ELF-1 (cell line): Measurements from ENCODE around the gene TRIM38.

ENCODE experiments used
- DNase-seq: peaks from one replicate; pipeline ENCODE4 v3.0.0-alpha.2; 2016; ENCODE audit warnings: low read depth, low spot score

Gene TRIM38

DNA sequence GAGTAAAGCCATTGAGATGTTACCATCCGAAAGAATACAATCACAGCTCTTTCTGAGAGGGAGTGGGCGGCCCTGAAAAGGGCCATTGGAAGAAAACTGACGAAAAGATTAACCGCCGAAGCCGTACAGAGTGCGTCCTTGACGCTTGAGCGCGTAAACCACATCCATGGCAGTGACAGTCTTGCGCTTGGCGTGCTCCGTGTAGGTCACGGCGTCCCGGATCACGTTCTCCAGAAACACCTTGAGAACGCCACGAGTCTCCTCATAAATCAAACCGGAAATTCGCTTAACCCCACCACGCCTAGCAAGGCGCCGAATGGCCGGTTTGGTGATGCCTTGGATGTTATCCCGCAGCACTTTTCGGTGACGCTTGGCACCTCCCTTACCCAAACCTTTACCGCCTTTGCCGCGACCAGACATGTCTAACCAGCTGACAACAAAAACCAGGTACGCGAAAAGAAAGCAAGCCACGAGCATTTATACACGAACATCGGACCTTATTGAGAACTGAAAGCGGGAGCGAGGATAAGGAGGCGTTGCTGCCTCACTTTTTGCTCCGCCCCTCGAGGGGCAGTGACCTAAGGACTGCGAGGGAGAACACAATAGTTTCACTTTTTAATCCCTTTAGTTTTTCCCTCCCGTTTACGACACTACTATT lies 64.4 kb downstream of the TRIM38 start:
- peak; percentile 96 for DNase-seq

DNA sequence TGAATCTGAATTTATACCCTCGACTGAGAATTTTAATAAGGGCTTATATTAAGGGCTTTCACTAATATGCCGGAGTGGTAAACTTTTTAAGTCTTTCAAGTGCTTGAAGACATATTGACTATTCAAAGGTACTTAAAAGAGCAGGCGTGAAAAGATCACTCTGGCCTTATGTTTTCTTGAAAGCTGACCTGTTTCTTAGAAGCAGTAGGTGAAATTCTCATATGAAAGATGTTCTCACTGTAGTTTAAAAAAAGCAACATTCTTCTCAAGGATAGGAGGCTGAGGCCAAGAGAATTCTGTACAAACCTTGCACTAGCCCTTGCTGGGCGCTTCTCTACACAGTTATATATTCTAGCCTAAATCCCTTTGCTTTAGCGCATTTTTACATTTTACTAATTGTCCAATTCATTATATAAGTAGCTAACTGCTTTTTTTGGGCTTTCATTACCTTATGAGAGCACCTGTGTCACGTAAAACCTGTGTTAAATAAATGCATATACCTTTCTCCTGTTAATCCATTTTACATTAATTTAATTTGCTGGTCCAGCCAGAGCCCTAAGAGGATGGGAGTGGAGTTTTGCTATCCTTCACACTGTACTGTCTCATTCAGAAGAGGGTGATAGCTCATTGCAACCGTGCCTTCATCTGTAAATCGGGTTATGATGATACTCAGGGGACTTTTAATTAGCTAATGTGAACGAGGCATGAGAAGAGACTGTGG lies 65.0 kb downstream of the TRIM38 start:
- no peak for DNase-seq

DNA sequence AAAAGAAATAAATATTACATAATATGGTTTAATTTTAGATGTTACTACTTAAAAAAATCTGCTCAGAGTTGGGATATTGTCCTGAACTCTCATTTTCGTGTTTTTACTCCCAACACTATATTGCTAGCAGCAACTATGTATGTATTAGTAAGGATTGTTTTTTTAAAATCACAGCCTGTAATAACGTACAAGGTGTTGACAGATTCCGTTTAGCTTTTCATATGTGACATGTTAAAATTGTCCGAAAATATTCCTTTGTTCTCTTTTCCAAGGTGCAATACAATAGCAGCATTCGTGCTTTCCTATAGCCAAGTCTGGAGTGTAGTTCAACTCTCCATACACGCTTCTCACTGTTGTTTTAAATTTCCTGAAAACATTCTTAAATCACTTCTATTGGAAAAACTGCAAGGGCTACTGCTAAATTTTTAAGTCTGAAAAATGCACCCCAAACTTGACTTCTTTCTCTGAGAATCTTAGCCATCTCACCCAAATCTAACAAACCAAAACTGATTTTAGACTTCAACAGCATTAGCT lies 65.7 kb downstream of the TRIM38 start:
- DNase-seq: no peak

DNA sequence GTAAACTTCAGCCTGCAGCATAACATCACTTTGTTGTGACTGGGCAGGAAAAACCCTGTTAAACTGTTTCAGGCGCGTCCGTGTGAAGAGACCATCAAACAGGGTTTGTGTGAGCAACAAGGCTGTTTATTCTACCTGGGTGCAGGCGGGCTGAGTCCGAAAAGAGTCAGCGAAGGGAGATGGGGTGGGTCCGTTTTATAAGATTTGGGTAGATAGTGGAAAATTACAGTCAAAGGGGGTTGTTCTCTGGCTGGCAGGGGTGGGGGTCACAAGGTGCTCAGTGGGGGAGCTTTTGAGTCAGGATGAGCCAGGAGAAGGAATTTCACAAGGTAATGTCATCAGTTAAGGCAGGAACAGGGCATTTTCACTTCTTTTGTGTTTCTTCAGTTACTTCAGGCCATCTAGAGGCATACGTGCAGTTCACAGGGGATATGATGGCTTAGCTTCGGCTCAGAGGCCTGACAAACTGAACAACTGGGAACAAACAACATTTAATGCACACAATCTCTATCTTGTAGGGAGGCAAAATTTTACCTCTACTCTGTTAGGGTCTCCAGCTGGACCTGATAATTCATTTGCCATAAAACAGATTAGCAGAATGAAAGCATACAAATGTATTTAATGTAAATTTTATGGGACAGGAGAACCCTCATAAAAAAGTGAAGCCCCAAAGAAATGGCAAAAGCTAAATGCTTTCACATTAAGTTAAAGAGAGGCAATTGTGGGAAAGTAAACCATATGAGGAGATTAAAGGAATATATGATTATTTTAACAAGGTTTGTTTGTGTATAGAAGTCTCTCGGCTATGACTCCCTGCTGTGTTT lies 66.4 kb downstream of the TRIM38 start:
- peak; percentile 62 for DNase-seq

DNA sequence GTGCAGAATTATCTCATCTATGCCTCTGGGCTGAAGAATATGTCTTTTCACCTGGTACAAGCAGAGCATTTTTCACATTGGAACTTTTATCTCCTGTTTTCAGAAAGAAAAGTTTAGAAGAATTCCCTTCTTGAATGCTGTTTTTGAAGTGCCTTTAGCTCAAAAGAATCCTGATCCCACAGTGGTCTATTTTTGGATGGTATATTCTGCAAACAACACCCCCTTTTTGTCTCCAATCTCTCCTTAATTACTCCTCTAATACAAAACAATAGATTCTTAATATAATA lies 66.9 kb downstream of the TRIM38 start:
- no peak for DNase-seq

DNA sequence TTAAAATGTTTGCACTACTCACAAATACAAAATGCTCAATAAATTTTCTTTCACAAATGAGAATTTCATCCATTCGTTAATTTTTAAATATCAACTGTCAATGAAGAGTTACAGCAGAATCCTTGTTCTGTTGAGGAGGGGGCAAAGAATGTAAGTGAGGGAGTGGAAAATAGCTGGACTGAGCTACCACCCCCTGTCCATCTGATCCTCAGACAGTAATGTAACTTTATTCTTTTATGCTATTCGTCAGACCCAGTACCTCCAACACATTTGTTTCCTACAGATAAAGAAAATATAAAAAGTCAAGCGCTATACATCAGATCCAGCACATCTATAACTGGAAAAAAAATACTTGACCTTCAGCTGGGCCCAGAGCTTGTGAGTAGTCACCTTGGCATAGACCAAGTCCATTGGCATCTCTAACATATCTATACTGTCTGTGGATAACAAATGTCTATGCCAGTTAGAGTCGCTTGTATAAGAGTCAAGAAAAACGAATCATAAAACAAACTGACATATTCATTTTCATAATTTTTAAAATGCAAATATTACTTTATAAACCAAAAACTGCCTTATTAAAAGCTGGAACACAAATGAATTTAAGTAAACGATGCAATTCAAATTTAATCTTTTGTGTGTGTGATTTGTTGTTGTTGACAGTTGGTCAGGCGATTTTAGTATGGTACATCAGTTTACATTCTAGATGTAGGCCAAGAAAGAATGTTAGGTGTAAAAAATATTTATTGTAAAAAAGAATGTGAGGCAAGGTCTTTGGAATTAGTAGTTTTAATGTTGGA lies 67.5 kb downstream of the TRIM38 start:
- DNase-seq: no peak

DNA sequence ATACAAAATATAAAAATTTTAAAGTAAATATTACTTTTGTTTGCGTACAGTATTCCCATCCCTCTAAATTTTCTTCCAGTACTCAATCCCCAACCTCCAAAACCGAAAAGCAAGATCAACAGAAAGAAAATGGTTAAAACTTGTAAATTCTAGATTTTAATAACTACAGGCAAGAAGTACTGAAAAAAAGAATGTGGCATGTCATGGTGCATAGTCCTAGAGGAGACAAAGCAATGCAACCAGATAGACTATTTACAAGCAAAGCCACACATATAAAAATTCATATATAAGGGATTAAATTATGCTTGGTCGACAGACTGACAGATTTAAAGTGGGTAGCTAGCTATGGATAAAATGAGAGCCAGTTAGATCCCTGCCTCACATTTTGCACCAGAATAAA lies 68.1 kb downstream of the TRIM38 start:
- no peak for DNase-seq

DNA sequence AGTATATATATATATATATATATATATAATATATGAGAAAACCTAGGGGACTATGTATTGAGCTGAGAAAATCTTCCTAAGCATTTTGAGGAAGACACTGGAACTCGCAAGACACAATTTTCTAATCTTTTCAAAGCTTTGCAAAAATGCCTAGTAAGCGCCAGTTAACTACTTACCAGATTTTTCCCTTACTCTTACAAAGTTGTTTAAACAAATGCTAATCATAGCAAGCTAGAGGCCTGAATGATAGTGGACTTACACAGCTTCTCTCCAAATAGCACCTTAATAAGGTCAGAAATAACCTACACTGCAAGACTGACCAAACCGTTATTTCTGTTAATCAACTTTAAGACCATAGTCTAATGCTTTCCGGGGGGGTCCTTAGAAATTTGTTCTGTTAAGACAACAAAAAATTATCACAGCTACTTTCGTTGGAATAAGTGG lies 68.6 kb downstream of the TRIM38 start:
- DNase-seq: no peak

DNA sequence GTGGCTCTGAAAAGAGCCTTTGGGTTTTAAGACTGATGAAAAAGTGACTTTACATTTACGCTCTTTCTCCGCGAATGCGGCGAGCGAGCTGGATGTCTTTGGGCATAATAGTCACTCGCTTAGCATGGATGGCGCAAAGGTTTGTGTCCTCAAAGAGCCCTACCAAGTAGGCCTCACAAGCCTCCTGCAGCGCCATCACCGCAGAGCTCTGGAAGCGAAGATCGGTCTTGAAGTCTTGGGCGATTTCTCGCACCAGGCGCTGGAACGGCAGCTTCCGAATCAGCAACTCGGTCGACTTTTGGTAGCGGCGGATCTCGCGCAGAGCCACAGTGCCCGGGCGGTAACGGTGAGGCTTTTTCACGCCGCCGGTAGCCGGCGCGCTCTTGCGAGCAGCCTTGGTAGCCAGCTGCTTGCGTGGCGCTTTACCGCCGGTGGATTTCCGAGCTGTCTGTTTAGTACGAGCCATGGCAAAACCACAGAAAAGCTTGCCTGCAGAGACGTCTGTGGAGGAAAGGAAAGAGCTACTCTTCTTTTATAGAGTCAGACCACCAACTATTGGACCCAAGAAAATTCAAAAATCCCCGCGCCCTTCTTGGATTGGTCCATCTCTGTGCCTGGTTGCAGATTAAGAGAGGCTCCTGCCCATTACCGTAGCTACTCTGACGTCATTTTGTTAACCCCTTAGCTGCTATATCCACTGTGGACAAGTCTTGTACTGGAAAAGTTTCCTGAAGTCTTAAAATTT lies 69.2 kb downstream of the TRIM38 start:
- peak; percentile 98 for DNase-seq

DNA sequence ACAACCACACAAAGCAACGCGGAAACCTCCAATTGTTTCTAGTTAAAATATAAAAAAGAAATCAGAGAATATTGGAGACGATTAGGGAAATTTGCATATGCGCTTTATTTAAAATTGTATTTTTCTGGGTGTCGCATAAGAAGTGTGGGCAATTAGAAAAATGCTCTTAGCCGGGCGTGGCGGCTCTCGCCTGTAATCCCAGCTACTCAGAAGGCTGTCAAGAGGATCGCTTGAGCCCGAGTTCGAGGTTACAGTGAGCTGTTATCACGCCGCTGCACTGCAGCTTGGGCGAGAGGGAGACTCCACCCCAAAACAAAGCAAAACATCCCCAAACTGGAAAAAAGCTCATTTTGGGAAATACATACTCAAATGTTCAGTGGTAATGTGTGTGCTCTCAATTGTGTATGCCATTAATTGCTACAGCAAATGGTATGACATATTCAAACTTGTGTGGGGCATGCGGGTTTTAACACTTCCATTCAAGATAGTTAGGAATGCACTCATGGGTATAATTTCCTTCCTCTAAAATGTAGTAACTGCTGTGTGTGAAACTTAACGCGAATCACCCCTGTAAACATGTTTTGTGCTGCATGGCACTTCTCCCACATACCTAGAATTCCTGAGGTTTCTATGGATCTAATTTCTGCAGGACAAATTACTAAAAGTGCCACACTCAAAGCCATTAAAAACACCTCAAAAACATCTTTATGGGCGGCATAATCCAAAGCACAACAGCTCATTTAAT lies 69.9 kb downstream of the TRIM38 start:
- DNase-seq: peak; percentile 87

DNA sequence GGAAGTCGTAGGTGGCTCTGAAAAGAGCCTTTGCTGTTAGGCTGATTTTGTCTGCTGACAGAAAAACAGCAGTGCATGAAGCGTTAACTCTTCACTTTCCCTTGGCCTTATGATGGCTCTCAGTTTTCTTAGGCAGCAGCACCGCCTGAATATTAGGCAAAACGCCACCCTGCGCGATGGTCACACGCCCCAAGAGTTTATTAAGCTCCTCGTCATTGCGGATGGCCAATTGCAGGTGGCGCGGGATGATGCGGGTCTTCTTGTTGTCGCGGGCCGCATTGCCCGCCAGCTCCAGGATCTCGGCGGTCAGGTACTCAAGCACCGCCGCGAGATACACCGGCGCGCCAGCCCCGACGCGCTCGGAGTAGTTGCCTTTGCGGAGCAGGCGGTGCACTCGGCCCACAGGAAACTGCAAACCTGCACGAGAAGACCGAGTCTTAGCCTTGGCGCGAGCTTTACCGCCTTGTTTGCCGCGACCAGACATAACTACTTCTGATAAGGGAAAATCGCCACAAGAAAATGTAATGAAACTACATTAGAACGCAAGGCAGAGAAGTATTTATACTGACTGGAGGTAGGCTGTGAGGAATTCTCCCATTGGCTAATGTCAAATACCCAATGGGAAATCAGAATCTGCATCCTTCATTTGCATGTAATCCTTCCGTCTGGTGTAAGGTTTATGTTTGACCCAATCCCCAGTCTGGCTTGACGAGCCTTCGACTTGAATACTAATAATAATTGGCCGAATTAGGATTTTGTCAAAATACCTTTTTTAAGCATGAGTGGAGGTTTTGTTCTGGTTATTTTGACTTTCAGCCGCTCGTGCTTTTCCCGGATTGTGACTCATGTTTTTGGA lies 70.7 kb downstream of the TRIM38 start:
- peak; percentile 90 for DNase-seq

DNA sequence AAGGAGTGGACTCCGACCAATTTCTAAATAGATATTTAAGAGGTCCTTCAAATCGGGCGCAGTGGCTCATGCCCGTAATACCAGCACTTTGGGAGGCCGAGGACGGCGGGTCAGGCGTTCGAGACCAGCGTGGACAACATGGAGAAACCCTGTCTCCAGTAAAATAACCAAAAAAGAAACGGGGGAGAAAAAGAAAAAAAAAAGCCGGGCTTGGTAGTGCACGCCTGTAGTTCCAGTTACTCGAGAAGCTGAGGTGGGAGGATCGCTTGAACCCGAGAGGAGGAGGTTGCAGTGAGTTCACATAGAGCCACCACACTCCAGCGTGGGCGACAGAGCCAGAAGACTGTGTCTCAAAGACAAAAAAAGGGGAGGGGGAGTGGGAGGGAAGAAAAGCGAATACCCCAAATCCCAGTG lies 71.3 kb downstream of the TRIM38 start:
- DNase-seq: no peak

DNA sequence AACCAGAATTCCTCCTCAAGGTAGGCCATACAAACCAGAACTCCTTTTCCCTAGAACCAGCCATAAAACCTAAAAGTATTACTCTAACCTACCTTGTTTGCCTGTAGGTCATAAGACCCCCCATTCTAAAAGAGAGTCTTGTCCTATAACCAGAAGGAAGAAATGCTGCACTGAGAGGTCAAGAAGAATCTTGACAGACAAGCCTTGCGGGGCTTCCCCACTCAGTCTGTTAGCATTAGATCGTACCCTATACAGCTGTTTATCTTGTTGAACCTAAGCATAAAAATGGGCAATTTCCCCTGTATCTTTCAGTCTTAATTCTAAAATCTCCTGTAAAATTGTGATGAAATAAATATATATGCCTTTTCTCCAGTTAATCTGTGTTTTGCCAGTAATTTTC lies 72.3 kb downstream of the TRIM38 start:
- no peak for DNase-seq
